HEK293 (cell line): ENCODE results near the gene SCYGR3.

Source experiments
- CTCF ChIA-PET: fragments of 350-600 bp; formaldehyde crosslinking; extraction: SDS; loops from one replicate; lab custom pipeline; 2021; ENCODE audit warnings: antibody characterized with exemption; lab: Yijun Ruan, JAX
- POLR2A ChIA-PET: fragments of 300-600 bp; formaldehyde crosslinking; extraction: SDS; loops from one replicate; lab custom pipeline; 2020; ENCODE audit warnings: antibody characterized with exemption, inconsistent platforms; lab: Yijun Ruan, JAX
- H3K27ac ChIP-seq: fragments of 200-500 bp; sonication (Bioruptor generic); 2 replicates; pipeline ENCODE4 v1.5.1; 2014; ENCODE audit warnings: low read depth, low read length, control low read depth, inconsistent platforms; ENCODE audit errors: extremely low read depth
- H3K36me3 ChIP-seq, 2 experiments: fragments of 200-500 bp in 1 of 2; sonication (Bioruptor generic) in 1 of 2; 1 replicate in 1 of 2; 2 replicates in 1 of 2; pipeline ENCODE4 v1.5.1; 2014 to 2017; ENCODE audit warnings: inconsistent platforms in 2 of 2, low read length in 2 of 2; ENCODE audit not compliant: control insufficient read depth in 2 of 2, insufficient read depth in 1 of 2
- H3K4me1 ChIP-seq: fragments of 200-500 bp; sonication (Bioruptor generic); 2 replicates; pipeline ENCODE4 v1.5.1; 2014; ENCODE audit warnings: mild to moderate bottlenecking, low read length, inconsistent platforms; ENCODE audit not compliant: control insufficient read depth, insufficient read depth
- H3K4me3 ChIP-seq: 2 replicates; pipeline ENCODE4 v1.5.1; 2011; ENCODE audit warnings: low read depth, mild to moderate bottlenecking, control low read depth, low read length, moderate library complexity
- H3K9me3 ChIP-seq: fragments of 200-500 bp; sonication (Bioruptor generic); 2 replicates; pipeline ENCODE4 v1.5.1; 2014; ENCODE audit warnings: low read depth, low read length, inconsistent platforms; ENCODE audit not compliant: control insufficient read depth, insufficient read depth
- HIC1 ChIP-seq: fragments of 450-650 bp; formaldehyde crosslinking; IDR thresholded peaks from 2 replicates; pipeline ENCODE4 v1.5.1; 2016; ENCODE audit warnings: missing biosample characterization, missing genetic modification characterization
- YY2 ChIP-seq: fragments of 450-650 bp; formaldehyde crosslinking; IDR thresholded peaks from 2 replicates; pipeline ENCODE4 v1.5.1; 2016; ENCODE audit warnings: missing biosample characterization, missing genetic modification characterization
- ZBTB10 ChIP-seq: fragments of 450-650 bp; formaldehyde crosslinking; IDR thresholded peaks from 2 replicates; pipeline ENCODE4 v1.5.1; 2016; ENCODE audit warnings: missing biosample characterization, missing genetic modification characterization
- ZFP37 ChIP-seq: fragments of 450-650 bp; formaldehyde crosslinking; IDR thresholded peaks from 2 replicates; pipeline ENCODE4 v1.5.1; 2016; ENCODE audit warnings: missing biosample characterization, missing genetic modification characterization
- ZNF10 ChIP-seq: fragments of 450-650 bp; formaldehyde crosslinking; IDR thresholded peaks from 2 replicates; pipeline ENCODE4 v1.5.1; 2017; ENCODE audit warnings: missing biosample characterization, missing genetic modification characterization
- ZNF175 ChIP-seq: fragments of 450-650 bp; formaldehyde crosslinking; IDR thresholded peaks from 2 replicates; pipeline ENCODE4 v1.5.1; 2016; ENCODE audit warnings: missing biosample characterization, missing genetic modification characterization
- ZNF211 ChIP-seq: fragments of 450-650 bp; formaldehyde crosslinking; IDR thresholded peaks from 2 replicates; pipeline ENCODE4 v1.5.1; 2016; ENCODE audit warnings: low read depth, missing biosample characterization, missing genetic modification characterization
- ZNF214 ChIP-seq: fragments of 450-650 bp; formaldehyde crosslinking; IDR thresholded peaks from 2 replicates; pipeline ENCODE4 v1.5.1; 2017; ENCODE audit warnings: missing biosample characterization, mild to moderate bottlenecking, missing genetic modification characterization, borderline replicate concordance
- ZNF23 ChIP-seq: fragments of 450-650 bp; formaldehyde crosslinking; IDR thresholded peaks from 2 replicates; pipeline ENCODE4 v1.5.1; 2016; ENCODE audit warnings: missing biosample characterization, missing genetic modification characterization, borderline replicate concordance
- ZNF311 ChIP-seq: fragments of 450-650 bp; formaldehyde crosslinking; IDR thresholded peaks from 2 replicates; pipeline ENCODE4 v1.5.1; 2017; ENCODE audit warnings: missing biosample characterization, missing genetic modification characterization, borderline replicate concordance
- ZNF341 ChIP-seq: fragments of 450-650 bp; formaldehyde crosslinking; IDR thresholded peaks from 2 replicates; pipeline ENCODE4; 2016; ENCODE audit warnings: low read depth, missing biosample characterization, missing genetic modification characterization
- ZNF449 ChIP-seq: fragments of 450-650 bp; formaldehyde crosslinking; IDR thresholded peaks from 2 replicates; pipeline ENCODE4 v1.5.1; 2017; ENCODE audit warnings: missing biosample characterization, mild to moderate bottlenecking, missing genetic modification characterization, moderate library complexity
- ZNF48 ChIP-seq: fragments of 450-650 bp; formaldehyde crosslinking; IDR thresholded peaks from 2 replicates; pipeline ENCODE4 v1.5.1; 2016; ENCODE audit warnings: missing biosample characterization, missing genetic modification characterization
- ZNF585B ChIP-seq: fragments of 450-650 bp; formaldehyde crosslinking; IDR thresholded peaks from 2 replicates; pipeline ENCODE4 v1.5.1; 2016; ENCODE audit warnings: missing biosample characterization, missing genetic modification characterization
- ZNF645 ChIP-seq: fragments of 450-650 bp; formaldehyde crosslinking; IDR thresholded peaks from 2 replicates; pipeline ENCODE4; 2016; ENCODE audit warnings: missing biosample characterization, missing genetic modification characterization
- ZNF658 ChIP-seq: fragments of 450-650 bp; formaldehyde crosslinking; IDR thresholded peaks from 2 replicates; pipeline ENCODE4; 2016; ENCODE audit warnings: missing biosample characterization, missing genetic modification characterization
- ZNF670 ChIP-seq: fragments of 450-650 bp; formaldehyde crosslinking; IDR thresholded peaks from 2 replicates; pipeline ENCODE4 v1.5.1; 2016; ENCODE audit warnings: missing biosample characterization, missing genetic modification characterization, low read depth
- ZNF707 ChIP-seq: fragments of 450-650 bp; formaldehyde crosslinking; IDR thresholded peaks from 2 replicates; pipeline ENCODE4 v1.5.1; 2016; ENCODE audit warnings: missing biosample characterization, missing genetic modification characterization
- ZSCAN5A ChIP-seq: fragments of 450-650 bp; formaldehyde crosslinking; IDR thresholded peaks from 2 replicates; pipeline ENCODE4 v1.5.1; 2016; ENCODE audit warnings: missing biosample characterization, missing genetic modification characterization

The SCYGR3 gene

GRCh38 chr2:227626580-227627151 is 12.0 kb upstream of the SCYGR3 start:
- Histone ChIP-seq H3K4me1 (no peaks in the 10 kb centered on the region), H3K36me3 (no peaks in the 10 kb centered on the region), H3K9me3 (no peaks in the 10 kb centered on the region), H3K4me3 (no peak overlapping the region), H3K27ac (no peak overlapping the region)
- ChIA-PET CTCF (no interaction called here), POLR2A (no interaction called here)
- TF ChIP-seq ZSCAN5A (tag by site-specific recombination) (no peak), ZNF707 (tag by site-specific recombination) (no peak), ZNF449 (no peak), ZBTB10 (tag by site-specific recombination) (no peak), ZNF585B (tag by site-specific recombination) (no peak), ZNF311 (tag by site-specific recombination) (no peak), ZNF645 (tag by site-specific recombination) (no peak), ZNF10 (tag by site-specific recombination) (no peak), ZNF48 (tag by site-specific recombination) (no peak), ZNF341 (tag by site-specific recombination) (no peak), HIC1 (no peak), YY2 (tag by site-specific recombination) (no peak)

GRCh38 chr2:227625420-227625819 is 10.8 kb upstream of the SCYGR3 start:
- Histone ChIP-seq H3K4me1 (no peaks in the 10 kb centered on the region), H3K9me3 (no peaks in the 10 kb centered on the region), H3K36me3 (no peaks in the 10 kb centered on the region), H3K27ac (no peak overlapping the region), H3K4me3 (no peak overlapping the region)
- CTCF ChIA-PET: interaction anchor here (0.7 kb wide), 1 partner anchor 136 kb away, joined by 4 read pairs; no protein-coding TSS in a partner anchor
- POLR2A ChIA-PET: no interaction called here
- TF ChIP-seq ZNF211 (no peak), ZNF23 (tag by site-specific recombination) (no peak), ZFP37 (tag by site-specific recombination) (no peak), ZNF658 (tag by site-specific recombination) (no peak), ZNF214 (tag by site-specific recombination) (no peak), ZNF645 (tag by site-specific recombination) (no peak), ZNF670 (tag by site-specific recombination) (no peak), ZNF175 (tag by site-specific recombination) (no peak), ZBTB10 (tag by site-specific recombination) (no peak)
